ENCODE measurements around the gene LAMB4. TPM values are rescaled to one million over a fixed set of nuclear protein-coding genes. Genes with fewer than 3 reads are reported as not detected.

Gene LAMB4
- total RNA-seq, 4 donors from 2014 or later: 2.0 to 17.3 (median 4.3) TPM; not detected in 1

DNA sequence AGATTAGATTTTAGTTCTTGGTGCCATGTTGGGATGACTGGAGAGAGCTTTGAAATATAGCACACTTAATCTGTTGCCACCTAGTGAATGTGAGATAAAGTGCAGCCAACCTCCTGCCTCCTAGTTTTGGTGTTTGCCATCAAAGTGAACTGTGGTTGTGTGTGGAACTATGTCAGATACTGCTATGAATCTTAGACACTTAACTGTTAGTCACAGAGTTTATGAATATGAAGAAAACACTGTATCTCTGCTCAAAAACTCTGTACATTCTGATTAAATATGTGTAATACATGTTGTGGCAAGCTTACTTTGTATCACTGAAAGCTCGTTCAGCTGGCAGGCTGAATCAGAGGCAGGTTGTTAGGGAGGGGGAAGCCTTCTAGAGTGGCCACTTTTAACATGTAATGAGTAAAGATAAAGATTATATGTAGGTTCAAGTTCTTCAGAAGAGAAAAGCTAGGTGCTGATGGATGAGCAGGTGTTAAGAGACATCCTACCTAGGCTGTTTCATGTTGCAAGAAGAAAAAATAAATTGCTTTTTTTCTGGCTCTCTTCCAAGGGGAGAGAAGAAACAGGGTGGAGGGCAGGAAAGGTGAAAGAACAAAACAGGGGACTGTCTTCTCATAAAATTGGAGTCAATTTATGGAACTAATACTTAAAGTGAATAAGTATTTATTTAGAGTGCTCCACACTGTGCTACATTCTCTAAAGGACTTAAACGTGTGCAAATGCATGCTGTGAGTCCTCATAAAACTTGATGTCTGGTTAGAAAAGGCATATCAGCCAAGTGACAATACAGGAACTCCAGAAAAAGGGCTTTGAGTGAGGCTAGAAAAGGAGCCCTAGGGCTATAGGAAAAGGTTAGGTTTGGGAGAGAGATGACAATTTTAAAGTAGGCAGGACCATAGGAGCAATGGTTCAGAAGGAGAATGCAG, 113.1 kb downstream of the LAMB4 start:
- Histone ChIP-seq H3K27me3 (no peaks in the 10 kb centered on the region), H3K36me3 (no peaks in the 10 kb centered on the region), H3K27ac (no peak overlapping the region)

DNA sequence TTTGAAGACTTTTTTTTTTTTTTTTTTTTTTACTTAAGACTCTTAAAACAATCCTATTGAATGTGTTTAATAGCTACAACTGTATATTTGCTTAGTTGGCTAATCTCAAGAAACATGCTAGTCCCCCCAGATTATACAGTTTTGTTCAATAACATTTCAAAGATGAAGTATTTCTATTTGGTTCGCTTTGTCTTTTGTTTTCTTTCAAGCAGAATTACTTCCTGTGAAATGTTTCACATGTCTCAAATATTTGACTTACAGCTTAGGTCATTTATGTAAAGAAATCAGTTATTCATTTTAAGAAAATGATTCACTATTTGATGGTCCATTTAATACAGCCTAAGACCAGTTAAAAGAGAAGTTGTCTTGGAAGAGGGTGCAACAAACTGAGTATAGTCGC, 114.4 kb downstream of the LAMB4 start:
- no peaks in the 10 kb centered on the region for H3K9me3 ChIP-seq
- no peaks in the 10 kb centered on the region for H3K36me3 ChIP-seq
- no peak overlapping the region for H3K27ac ChIP-seq
- peaks cover 0 to 29% (median 0%) of the 10 kb centered on the region in 4 donors for H3K4me1 ChIP-seq
- TF ChIP-seq, protein P1, sequence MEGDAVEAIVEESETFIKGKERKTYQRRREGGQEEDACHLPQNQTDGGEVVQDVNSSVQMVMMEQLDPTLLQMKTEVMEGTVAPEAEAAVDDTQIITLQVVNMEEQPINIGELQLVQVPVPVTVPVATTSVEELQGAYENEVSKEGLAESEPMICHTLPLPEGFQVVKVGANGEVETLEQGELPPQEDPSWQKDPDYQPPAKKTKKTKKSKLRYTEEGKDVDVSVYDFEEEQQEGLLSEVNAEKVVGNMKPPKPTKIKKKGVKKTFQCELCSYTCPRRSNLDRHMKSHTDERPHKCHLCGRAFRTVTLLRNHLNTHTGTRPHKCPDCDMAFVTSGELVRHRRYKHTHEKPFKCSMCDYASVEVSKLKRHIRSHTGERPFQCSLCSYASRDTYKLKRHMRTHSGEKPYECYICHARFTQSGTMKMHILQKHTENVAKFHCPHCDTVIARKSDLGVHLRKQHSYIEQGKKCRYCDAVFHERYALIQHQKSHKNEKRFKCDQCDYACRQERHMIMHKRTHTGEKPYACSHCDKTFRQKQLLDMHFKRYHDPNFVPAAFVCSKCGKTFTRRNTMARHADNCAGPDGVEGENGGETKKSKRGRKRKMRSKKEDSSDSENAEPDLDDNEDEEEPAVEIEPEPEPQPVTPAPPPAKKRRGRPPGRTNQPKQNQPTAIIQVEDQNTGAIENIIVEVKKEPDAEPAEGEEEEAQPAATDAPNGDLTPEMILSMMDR (IDR thresholded peaks at IDR 0.05): no peak
- no peak for TF ChIP-seq POLR2A (IDR thresholded peaks at IDR 0.05)
- no peak for DNase-seq
- no peak overlapping the region for H3K4me3 ChIP-seq
- H3K27me3 ChIP-seq: no peaks in the 10 kb centered on the region

More for the DNA sequence above, 113.1 kb downstream of the LAMB4 start:
- TF ChIP-seq, protein P1 (IDR thresholded peaks at IDR 0.05): peak in 5 of 6 experiments; percentile 6 to 65 (median 59)
- no peak for TF ChIP-seq POLR2A (IDR thresholded peaks at IDR 0.05)
- Histone ChIP-seq H3K4me1 (peaks cover 0 to 29% (median 0%) of the 10 kb centered on the region in 4 donors), H3K4me3 (no peak overlapping the region), H3K9me3 (no peaks in the 10 kb centered on the region)
- no peak for DNase-seq

DNA sequence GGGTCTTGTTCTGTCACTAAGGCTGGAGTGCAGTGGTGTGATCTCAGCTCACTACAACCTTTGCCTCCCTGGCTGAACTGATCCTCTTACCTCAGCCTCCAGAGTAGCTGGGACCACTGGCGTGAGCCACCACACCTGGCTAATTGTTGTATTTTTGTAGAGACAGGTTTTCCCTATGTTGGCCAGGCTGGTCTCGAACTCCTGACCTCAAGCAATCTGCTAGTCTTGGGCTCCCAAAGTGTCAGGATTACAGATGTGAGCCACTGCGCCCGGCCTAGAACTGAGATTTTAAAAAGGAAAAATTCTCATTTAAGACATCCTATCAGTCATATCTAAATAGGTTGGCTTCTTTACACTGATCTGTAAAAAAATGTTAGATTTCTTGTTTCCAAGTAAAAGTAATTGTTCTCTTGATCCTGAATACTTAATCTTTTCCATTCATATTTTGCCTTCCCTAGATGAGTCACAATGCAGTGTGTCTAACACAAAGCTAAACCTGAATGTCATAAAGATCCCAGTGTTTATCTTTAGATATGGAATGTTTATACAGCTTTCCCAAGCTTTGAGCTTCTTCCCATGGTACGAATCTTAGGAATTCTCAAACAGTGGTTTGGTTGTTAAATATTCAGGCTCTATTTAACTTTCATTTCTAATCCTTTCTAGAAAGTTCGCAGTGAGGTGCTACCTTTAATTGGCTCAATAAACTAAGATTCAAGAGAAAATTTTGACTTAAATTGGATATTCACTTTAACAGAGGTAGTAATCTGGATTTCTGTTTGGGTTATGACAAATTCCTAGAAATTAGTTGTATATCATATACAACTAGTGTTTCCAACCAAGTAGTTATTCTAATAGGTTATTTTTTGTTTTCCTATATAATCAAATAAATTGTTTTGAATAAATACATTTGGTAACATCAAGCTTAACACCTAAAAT, 115.1 kb downstream of the LAMB4 start:
- no peaks in the 10 kb centered on the region for H3K9me3 ChIP-seq
- H3K4me1 ChIP-seq: peaks cover 0 to 29% (median 0%) of the 10 kb centered on the region in 4 donors
- H3K27me3 ChIP-seq: no peaks in the 10 kb centered on the region
- peak overlapping the region in 1 of 4 donors; percentile 16 for H3K27ac ChIP-seq
- H3K36me3 ChIP-seq: no peaks in the 10 kb centered on the region
- no peak for DNase-seq
- no peak overlapping the region for H3K4me3 ChIP-seq
- TF ChIP-seq, protein P1 (IDR thresholded peaks at IDR 0.05): no peak
- no peak for TF ChIP-seq POLR2A (IDR thresholded peaks at IDR 0.05)

DNA sequence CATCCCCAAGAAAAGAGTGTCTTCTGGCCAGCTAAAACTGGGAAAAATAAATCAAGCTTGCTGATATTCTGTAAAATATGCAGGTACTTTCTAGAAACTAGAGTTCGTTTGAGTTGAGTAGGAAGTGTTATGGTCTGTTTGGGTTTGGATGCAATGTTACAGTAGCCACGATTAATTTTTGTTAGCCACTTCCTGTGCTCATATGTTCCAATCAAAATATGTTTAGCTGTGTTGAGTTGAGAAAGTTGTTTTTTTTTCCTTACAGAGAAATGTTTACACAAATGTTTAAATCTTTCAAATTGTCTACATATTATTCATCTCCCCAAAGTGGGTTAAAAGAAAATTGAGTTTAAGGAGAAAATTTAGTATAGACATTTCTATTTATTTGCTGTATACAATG, 115.9 kb downstream of the LAMB4 start:
- no peak for DNase-seq
- Histone ChIP-seq H3K4me1 (peaks cover 0 to 29% (median 0%) of the 10 kb centered on the region in 4 donors), H3K4me3 (no peak overlapping the region), H3K27ac (peak overlapping the region in 1 of 4 donors; percentile 16), H3K9me3 (no peaks in the 10 kb centered on the region), H3K36me3 (no peaks in the 10 kb centered on the region), H3K27me3 (no peaks in the 10 kb centered on the region)
- TF ChIP-seq, protein P1 (IDR thresholded peaks at IDR 0.05): no peak
- TF ChIP-seq POLR2A (IDR thresholded peaks at IDR 0.05): no peak

Data from Peyer's patch (tissue), 4 donors.